ENCODE results near the gene TNFSF10.

DNA sequence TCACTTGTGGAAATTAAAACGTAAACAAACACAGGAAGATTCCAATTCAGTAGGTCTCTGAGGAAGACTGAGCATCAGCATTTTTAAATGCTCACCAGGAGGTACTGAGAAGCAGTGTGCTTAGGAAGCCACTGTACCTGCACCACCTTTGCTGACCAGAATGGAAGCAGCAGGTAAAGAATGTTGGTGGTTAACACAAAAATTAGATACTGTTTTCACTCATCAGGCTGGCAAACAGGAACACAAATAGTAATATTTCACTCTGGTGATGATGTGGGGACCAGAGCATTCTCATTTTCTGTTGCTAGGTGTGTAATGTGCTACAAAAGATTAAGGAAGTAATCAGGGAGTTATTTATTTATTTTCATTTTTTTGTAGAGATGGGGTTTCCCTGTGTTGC, 45.1 kb downstream of the TNFSF10 start:
- TF ChIP-seq CTCF (IDR thresholded peaks at IDR 0.05) (no peak), POLR2A (IDR thresholded peaks at IDR 0.05) (no peak)

Measured in sigmoid colon (tissue), 3 donors.